COLO829 (cell line): ENCODE measurements around the gene HSPA1A.
A peak's percentile ranks its signal among the peaks of the same experiment; 100 is the strongest.
"Not testable (repeated sequence)": the region's sequence is repeated elsewhere in the genome, so short reads cannot be mapped to it uniquely, and the experiment has no call there.

ENCODE experiments used
- DNase-seq: peaks from one replicate; pipeline ENCODE4 v3.0.0; 2012; ENCODE audit warnings: low spot score

The HSPA1A gene

DNA sequence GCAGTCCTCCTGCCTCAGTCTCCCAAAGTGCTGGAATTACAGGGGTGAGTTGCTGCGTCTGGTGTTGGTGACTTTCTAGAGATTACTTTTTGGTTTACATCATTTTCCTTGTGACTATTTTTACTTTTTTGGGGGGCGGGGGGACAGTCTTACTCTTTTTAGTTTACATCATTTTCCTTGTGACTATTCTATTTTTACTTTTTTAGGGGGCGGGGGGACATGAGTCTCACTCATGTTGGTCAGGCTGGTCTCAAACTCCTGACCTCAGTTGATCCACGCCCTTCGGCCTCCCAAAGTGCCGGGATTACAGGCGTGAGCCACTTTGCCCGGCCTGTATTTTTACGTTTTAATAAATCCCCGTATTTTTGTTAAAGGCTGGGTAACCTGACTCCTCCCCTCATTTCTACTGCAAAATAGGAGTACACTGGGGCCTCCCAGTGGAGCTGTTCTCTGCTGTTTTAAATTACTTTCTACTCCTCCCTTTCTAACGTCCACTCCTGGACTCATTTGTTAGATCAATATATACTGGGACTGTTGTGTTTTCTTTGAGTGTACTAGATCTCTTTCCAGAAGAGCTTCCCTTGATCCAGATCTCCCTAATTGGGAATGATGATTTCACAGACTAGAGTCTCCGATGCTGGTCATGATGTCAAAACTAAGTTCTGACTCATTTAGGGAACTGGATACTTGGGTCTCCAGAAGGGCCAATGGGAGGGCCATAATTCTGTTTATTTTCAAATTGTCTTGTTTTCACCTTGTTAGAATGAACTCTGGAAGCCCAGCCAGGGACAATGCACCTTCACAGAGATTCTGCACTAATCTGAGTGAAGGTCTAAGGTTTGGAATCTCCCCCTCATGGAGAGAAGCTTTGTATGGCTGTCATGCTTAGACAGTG lies 21.4 kb downstream of the HSPA1A start:
- no peak for DNase-seq

DNA sequence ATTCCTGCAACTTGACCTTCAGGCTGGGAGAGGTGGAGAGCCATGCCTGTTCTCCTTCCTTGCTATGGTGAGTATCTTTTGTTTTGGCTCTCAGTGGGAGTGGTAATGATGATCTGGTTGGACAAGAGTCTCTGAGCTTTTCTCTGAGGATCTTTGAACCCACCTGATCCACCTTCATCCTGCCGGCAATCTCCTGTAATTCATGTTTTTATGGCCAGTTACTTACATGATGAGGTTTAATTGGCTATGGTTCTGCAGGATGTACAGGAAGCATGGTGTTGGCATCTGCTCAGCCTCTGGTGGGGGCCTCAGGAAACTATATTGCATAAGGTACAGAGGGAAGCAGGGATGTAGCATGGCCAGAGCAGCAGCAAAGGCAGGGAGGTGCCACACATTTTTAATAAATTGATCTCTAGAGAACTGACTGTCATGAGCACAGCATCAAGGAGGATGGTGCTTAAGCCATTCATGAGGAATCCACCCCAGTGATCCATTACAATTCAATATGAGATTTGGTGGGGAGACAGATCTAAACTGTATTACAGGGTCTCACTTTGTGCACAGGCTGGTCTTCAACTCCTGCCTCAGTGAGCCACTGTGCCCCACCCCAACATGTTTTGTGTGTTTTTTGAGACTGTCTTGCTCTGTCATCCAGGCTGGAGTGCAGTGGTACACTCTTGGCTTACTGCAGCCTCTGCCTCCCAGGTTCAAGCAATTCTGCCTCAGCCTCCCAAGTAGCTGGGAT lies 22.2 kb downstream of the HSPA1A start:
- no peak for DNase-seq

DNA sequence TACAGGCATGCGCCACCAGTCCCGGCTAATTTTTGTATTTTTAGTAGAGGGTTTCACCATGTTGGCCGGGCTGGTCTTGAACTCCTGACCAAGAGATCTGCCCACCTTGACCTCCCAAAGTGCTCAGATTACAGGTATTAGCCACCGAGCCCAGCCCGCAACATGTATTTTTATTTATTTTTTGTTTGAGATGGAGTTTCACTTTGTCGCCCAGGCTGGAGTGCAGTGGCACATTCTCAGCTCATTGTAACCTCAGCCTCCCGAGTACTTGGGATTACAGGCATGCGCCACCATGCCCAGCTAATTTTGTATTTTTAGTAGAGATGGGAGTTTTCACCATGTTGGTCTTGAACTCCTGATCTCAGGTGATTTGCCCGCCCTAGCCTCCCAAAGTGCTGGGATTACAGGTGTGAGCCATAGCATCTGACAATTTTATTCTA lies 22.8 kb downstream of the HSPA1A start:
- DNase-seq = not testable (repeated sequence)

DNA sequence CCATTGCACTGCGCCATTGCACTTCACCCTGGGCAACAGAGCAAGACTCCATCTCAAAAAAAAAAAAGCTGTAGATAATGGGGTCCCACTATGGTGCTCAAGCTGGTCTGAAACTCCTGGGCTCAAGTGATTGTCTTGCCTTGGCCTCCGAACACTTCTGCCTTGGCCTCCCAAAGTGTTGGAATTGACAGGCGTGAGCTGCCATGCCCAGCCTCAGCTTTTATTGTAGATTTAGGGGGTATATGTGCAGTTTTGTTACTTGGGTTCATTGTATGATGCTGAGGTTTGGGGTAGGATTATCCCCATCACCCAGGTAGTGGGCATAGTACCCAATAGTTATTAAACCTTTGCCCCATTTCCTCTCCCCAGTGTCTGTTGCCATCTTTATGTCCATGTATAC lies 23.6 kb downstream of the HSPA1A start:
- DNase-seq = no peak

DNA sequence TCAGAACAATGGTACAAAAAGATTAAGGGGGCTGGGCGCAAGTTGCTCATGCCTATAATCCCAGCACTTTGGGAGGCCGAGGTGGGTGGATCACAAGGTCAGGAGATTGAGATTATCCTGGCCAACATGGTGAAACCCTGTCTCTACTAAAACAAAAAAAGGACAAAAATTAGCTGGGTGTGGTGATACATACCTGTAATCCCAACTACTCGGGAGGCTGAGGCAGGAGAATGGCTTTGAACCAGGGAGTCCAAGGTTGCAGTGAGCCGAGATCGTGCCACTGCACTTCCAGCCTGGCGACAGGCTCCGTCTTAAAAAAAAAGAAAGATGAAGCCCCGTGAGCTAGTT lies 24.4 kb downstream of the HSPA1A start:
- not testable (repeated sequence) for DNase-seq

DNA sequence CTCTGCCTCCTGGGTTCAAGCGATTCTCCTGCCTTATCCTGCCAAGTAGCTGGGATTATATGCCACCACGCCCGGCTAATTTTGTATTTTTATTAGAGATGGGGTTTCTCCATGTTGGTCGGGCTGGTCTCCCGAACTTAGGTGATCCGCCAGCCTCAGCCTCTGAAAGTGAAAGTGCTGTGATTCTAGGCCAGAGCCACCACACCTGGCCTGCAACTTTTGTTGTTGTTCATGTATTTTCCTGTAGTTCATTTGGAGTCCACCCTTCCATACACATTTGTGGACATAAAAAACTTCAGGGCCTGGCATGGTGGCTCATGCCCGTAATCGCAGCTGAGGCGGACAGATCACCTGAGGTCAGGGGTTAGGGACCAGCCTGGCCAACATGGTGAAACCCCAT lies 26.7 kb downstream of the HSPA1A start:
- no peak for DNase-seq

DNA sequence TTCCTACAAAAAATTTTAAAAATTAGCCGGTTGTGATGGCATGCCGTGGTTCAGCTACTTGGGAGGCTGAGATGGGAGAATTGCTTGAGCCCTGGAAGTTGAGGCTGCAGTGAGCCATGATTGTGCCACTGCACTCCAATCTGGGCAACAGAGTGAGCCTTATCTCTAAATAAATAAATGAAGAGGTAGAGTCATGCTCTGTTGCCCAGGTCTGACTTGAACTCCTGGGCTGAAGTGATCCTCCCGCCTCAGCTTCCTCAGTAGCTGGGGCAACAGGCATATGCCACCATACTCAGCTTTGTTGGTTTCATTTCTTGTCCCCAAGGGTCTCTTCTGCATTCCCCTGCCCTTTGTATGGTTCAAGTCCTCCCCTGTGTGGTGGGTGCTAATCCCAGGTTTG lies 29.2 kb downstream of the HSPA1A start:
- no peak for DNase-seq

DNA sequence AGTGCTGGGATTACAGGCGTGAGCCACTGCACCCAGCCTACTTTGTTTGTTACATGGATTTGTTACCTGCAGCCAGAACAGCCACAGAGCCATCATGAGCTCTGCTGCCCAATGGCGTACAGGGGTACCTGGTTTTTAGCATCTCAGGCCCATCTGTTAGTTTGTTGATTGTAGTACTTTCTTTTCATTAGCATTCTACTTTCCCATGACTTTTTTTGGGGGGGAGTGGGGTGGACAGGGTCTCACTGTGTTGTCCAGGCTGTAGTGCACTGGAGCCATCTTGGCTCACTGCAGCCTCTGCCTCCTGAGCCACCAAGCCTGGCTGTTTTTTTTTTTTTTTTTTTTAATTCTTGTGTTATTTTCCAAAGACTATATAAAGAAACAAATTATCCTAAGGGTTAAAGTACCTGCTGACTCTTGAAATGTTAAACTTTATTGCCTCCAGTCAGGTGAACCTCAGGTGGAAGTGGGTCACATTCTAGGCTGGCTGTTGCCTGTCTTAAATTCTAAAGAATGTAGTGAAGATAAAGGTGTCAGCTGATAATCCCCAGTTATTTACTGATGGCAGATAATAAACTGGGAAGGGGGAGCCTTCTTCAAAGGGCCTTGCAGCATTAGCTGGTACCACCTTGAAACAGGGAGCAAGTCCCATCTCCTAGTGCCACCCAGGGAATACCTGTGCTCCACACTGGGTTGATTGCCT lies 32.1 kb downstream of the HSPA1A start:
- no peak for DNase-seq

DNA sequence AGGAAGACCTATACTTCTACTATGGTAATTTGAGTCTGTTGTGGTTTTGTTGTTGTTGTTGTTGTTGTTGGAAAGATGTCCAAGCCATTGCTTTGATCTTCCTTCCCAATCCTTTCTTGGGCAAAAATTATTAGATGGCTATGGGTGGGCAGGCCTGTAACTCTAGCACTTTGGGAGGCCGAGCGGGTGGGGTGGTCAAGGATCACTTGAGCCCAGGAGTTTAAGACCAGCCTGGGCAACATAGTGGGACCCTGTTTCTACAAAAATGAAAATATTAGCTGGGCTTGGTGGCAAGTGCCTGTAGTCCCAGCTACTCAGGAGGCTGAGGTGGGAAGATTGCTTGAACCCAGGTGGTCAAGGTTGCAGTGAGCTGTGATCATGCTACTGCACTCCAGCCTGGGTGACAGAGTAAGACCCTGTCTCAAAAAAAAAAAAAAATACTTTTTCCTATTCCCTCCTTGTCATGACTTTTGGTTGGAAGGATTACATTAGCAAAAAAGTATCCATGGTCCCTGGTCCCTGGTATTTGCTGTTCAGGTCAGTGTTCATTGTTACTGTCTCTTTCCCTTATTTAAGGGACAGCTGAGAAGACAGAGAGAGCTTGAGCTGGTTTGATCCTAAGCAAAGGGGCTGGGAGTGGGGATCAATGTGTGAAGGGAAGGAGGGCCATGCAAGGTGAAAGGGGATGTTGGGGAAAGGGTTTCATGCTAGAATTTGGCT lies 35.6 kb downstream of the HSPA1A start:
- no peak for DNase-seq

DNA sequence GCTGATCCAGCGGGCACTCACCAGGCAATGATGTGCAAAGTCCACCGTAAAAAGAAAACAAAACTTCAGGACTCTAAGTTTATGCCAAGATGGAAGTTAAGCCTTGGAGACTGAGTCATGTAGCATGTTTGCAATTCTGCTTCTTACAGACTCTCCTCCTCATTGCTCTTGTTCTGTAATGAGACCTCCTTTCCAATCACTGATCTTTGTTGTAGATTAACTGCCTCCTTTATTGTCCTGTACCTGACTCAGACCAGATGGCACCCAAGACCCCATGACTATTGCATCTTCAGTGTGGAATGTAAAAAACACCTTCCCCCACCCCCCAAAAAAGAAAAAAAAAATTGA lies 36.1 kb downstream of the HSPA1A start:
- no peak for DNase-seq

DNA sequence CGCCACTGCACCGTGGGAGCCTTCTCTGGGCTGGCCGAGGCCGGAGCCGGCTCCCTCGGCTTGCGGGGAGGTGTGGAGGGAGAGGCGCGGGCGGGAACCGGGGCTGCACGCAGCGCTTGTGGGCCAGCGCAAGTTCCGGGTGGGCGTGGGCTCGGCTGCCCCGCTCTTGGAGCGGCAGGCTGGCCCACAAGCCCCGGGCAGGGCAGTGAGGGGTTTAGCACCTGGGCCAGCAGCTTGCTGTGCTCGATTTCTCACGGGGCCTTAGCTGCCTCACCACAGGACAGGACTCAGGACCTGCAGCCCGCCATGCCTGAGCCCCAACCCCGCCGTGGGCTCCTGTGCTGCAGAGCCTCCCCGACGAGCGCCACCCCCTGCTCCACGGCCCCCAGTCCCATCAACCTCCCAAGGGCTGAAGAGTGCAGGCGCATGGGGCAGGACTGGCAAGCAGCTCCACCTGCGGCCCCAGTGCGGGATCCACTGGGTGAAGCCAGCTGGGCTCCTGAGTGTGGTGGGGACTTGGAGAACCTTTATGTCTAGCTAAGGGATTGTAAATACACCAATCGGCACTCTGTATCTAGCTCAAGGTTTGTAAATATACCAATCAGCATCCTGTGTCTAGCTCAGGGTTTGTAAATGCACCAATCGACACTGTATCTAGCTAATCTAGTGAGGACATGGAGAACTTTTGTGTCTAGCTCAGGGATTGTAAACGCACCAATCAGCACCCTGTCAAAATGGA lies 36.8 kb downstream of the HSPA1A start:
- not testable (repeated sequence) for DNase-seq

DNA sequence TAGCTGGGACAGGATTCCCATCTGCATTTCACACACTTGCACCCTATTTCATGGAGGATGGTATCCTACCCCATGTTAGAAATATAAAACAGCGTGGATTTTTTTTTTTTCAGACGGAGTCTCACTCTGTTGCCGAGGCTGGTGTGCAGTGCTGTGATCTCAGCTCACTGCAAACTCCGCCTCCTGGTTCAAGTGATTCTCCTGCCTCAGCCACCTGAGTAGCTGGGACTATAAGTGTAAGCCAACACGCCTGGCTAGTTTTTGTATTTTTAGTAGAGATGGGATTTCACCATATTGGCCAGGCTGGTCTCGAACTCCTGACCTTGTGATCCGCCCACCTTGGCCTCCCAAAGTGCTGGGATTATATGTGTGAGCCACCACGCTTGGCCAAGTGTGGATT lies 42.4 kb downstream of the HSPA1A start:
- DNase-seq = not testable (repeated sequence)

DNA sequence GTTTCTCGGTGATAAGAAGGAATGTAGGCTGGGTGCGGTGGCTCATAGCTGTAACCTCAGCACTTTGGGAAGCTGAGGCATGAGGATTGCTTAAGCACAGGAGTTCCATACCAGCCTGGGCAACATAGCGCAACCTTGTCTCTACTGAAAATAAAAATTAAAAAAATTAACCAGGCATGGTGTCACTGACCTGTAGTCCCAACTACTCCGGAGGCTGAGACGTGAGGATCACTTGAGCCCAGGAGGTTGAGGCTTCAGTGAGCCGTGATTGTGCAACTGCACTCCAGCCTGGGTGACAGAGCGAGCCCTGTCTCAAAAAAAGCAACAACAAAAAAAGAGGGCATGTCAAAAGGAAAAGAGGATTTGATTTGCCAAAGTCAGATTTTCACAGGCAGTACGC lies 43.4 kb downstream of the HSPA1A start:
- DNase-seq = no peak

DNA sequence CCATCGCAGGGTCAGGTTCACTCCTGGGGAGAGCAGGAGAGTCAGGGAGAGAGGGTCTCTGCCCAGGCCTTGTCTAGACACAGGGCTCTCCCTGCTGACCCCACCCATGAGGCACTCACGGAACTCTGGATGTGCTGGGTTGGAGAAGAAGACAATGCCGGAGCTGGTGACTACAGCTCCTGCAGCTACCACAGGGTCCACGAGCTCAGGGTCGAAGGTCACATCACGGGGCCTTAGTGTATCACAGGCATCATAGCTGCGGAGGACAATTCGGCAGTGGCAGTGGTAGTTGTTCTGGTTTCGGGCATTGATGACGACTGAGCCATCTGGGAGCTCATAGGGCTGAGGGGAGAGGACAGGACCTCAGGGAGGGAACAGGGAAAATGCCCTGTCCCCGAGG lies 44.6 kb downstream of the HSPA1A start:
- no peak for DNase-seq

DNA sequence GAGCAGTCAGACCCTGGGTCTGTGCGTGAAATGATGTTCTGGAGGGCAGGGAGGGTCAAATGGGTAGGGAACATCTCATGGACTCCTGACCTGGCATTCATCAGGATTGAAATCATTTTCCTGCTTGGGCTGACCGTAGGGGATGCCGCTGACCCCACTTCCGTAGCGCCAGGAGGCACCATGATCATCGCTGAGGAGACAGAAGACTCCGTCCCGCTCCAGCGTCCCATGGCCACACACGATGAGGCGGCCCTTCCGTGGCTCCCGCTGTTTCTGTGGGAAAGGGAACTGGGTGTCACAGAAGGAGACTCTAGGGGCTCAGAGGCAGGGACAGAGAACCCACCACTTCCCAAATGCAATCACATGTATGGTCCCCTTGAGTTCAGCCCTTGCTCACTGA lies 45.0 kb downstream of the HSPA1A start:
- DNase-seq = no peak

DNA sequence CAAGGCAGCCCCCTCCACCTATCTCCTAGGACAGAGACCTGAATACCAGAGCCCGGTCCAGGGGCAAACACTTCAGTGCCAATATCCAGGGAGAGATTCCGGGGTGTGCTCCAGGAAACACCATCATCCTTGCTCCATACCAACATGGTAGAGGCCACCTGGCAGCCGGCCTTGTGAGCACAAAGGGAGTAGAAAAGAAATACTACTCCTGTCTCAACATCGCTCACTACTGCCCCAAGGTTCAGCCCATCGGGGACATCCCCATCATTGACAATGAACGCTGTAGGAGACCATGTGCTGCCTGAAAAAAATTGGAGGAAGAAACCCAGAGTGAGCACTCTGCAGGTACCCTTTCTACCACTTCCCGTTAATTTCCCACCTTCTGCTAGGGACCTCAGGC lies 45.8 kb downstream of the HSPA1A start:
- DNase-seq = no peak

DNA sequence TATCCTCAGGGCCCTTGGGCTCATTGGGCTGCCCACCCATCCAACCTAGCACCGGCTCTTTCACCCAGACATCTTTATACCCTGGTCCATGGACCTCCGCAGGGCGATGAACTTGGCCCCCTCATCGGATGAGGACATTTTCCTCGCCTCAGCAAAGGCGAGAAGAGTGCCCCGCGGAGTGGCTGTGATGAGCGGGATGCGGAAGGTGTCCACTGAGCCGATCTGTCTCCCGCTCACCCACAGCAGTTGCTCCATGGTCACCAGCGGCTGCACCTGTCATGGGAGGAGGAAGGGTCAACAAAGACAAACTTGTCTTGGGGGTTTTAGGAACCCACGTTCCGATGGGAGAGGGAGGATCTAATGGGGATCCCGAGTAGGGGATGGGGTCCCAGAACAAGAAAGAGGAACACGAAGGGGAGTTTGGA lies 46.6 kb downstream of the HSPA1A start:
- DNase-seq = no peak

DNA sequence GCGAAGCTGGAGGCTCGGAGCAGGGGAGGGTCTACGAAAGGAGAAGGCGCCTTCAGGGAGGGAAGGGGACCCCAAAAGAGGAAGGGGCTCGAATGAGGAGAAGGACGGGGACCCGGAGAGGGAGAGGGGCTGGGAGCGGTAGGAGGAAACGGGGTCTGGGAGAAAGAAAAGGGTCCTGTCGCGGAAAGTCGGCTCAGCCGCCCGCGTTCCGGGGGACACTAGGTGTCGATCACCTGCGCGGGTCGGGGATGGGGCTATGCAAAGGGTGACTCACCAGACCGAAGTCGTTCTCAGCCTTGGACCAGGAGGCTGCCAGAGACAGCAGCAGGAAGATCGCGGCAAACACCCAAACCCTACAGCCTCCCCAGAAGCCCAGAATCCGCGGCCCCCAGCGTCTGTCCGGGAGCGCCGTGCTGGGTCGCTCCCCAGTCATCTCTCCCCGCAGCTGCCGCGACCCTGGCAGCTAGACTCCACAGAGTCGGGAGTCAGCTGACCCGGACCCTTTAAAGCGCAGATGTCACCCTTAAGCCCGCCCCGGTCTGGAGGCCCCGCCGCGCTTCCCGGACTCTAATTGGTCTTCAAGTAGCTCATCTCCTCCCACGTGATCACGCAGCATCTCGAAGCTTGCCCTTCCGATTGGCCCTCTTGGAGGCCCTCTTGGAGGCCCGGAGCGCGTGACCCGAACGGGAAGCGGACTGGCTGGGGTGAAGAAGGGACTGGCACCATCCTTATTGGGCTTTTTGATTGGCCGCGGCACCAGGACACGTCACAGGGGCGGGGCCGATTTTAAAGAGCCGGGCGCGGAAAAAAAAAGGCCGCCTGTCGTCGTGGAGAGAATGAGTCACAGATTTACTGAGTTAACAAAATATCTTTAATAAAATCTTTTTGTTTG lies 47.2 kb downstream of the HSPA1A start, which contains the start of gene NEU1:
NEU1 (minus strand) TSS at position 478 of the 892 bp plus-strand sequence; CDS start at position 433, 45 bp downstream.
- DNase-seq = peak; percentile 100

DNA sequence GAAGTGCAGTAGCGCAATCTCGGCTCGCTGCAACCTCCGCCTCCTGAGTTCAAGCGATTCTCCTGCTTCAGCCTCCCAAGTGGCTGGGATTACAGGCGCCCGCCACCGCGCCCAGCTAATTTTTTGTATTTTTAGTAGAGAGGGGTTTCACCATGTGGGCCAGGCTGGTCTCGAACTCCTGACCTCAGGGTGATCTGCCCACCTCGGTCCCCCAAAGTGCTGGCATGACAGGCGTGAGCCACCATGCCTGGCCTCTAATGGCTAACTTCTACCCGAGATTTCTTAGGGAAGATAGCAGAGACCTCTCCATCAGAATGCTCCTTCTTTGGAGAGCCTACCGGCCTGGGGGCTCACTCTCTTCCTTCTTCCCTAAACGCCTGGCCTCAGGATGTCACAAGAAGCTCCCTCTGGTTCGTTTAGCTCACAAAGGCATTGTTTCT lies 48.8 kb downstream of the HSPA1A start:
- not testable (repeated sequence) for DNase-seq

DNA sequence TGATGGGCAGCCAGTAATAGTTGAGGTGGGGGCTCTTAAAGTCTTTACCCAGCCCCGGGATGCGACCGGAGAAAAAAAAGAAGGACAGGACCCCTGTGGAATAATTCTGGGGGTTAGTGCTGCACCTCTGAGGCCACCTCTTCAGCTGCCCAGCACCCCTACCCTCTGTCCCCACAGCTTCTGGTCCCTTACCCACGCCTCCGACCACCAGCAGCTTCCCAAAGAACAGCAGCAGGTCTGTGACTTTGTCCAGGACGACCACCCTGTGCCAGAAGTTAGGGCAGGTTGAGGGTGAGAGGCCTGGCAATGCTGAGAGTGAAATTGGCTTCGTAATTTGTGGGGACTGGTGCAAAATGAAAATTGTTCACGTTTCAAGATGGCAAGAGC lies 49.5 kb downstream of the HSPA1A start:
- DNase-seq = no peak
